GM12874 (cell line): ENCODE results near the gene ALG14.

Experiments used
- TF ChIP-seq, protein P1 (sequence below): IDR thresholded peaks from 2 replicates; pipeline ENCODE4 v1.5.1; 2011; ENCODE audit warnings: low read depth, mild to moderate bottlenecking, control low read depth, low read length, moderate library complexity; ENCODE audit not compliant: insufficient read depth

The ALG14 gene, protein sequence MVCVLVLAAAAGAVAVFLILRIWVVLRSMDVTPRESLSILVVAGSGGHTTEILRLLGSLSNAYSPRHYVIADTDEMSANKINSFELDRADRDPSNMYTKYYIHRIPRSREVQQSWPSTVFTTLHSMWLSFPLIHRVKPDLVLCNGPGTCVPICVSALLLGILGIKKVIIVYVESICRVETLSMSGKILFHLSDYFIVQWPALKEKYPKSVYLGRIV

GRCh38 chr1:95072532-95073419 lies at the start of gene ALG14:
Gene ALG14 (minus strand): TSS chr1:95072951. CDS start chr1:95072898, 53 bp downstream.
- TF ChIP-seq, protein P1, sequence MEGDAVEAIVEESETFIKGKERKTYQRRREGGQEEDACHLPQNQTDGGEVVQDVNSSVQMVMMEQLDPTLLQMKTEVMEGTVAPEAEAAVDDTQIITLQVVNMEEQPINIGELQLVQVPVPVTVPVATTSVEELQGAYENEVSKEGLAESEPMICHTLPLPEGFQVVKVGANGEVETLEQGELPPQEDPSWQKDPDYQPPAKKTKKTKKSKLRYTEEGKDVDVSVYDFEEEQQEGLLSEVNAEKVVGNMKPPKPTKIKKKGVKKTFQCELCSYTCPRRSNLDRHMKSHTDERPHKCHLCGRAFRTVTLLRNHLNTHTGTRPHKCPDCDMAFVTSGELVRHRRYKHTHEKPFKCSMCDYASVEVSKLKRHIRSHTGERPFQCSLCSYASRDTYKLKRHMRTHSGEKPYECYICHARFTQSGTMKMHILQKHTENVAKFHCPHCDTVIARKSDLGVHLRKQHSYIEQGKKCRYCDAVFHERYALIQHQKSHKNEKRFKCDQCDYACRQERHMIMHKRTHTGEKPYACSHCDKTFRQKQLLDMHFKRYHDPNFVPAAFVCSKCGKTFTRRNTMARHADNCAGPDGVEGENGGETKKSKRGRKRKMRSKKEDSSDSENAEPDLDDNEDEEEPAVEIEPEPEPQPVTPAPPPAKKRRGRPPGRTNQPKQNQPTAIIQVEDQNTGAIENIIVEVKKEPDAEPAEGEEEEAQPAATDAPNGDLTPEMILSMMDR, result no peak

DNA sequence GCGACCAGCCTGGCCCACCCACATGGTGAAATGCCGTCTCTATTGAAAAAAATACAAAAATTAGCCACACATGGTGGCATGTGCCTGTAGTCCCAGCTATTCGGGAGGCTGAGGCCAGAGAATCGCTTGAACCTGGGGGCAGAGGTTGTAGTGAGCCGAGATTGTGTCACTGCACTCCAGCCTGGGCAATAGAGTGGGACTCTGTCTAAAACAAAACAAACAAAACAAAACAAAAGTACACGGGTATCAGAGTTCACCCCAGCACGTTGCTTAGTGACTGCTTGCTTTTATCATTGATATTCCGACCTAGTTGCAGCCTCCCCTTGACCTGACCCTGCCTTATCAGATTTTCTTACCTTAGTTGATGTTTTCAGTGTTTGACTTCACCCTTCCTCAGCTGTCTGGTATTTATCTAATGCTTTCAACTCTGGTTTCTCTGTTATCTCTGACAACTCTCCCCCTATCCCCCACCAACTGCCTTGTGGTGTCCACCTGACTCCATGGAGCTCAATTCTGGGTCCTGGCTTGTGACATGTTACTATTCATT lies 49.5 kb upstream of the ALG14 start:
- TF ChIP-seq, protein P1, result no peak

DNA sequence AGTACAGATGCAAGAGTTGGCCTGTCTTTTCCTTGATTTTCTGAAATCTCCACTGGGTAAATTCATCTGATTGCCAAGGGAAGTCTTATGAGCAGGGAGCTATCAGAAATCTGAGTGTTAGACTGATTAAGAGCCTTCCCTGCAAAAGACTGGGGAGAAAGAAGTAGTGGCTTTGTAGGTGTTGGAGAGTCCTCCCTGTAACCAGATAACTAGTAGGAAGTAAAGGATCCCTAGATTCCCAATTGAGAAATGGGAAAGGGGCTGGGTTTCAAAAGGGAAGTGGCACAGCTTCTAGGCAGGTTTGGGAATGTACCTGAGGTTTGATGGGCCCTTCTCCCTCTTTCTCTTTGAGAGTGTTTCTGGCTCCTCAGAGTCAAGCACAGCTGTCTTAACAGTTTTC lies 46.5 kb upstream of the ALG14 start:
- TF ChIP-seq, protein P1, result no peak

- TF ChIP-seq, protein P1, result no peak
Measured at GRCh38 chr1:95118710-95119109, 46.0 kb upstream of the ALG14 start.

GRCh38 chr1:95118067-95118499 lies 45.3 kb upstream of the ALG14 start:
- TF ChIP-seq, protein P1, result no peak

DNA sequence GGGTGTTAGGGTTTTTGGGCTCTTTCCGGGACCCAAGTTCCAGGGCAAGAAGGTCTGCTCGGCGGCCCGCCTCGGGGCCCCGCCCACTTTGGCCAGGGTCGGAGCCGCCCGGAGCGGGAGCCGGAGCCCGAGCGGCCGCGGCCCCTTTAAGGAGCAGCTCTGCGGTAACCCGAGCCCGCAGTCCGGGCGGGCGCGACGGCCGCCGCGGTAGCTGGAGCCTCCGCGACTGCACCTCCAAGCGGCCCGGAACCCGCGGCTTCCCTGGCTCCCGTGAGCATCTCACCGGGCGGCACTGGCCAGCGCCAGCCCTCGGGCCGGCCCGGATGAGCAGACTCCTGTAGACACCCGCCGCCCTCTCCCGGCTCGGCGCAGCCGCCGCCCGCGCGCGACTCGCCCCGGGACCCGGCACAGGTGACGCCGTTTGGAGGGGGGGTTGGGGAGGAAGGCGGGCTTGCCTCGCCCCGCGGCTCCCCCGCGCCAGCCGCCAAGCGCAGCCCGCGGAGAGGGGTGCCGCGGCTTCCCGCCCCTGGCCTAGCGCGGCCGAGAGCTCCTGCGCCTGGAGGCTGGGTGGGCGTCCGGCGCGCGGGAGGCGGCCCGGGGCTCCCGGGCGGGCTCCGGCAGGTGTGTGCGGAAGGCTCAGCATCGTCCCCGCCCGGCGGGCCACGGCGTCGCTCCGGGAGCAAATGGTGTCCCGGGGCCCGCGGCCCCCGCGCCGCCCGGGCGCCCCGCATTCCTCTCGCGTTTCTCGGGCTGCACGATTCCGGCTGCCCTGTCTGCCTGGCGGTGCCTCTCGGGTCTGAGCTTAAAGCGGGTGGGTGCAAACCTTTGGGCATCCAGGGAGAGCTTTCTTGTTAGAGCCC lies 44.7 kb upstream of the ALG14 start, which contains the start of gene TLCD4:
TLCD4 (plus strand) TSS at position 149 of the 860 bp plus-strand sequence. CDS start 26,547 bp downstream, outside the sequence.
- TF ChIP-seq, protein P1, result no peak
